GM18508 (cell line): ENCODE data around the gene AFF2.

Source experiments
- ATAC-seq: cut with Tn5 transposase; IDR thresholded peaks from one replicate; pipeline ENCODE4 v1.9.1; 2021; ENCODE audit warnings: moderate number of reproducible peaks; ENCODE audit not compliant: insufficient read depth, unreplicated experiment

AFF2 gene

GRCh38 chrX:148976571-148977400 is 476.4 kb downstream of the AFF2 start:
- no peak for ATAC-seq

GRCh38 chrX:148979786-148980185 is 479.4 kb downstream of the AFF2 start:
- ATAC-seq = no peak

- ATAC-seq = no peak
Measured at GRCh38 chrX:148984238-148984637, 483.8 kb downstream of the AFF2 start.

GRCh38 chrX:148991502-148991901 is 491.1 kb downstream of the AFF2 start:
- no peak for ATAC-seq

- ATAC-seq = no peak
Measured at GRCh38 chrX:148995661-148996060, 495.2 kb downstream of the AFF2 start.

- no peak for ATAC-seq
Measured at GRCh38 chrX:149002320-149002719, 501.9 kb downstream of the AFF2 start.

GRCh38 chrX:149003863-149004660 is 503.6 kb downstream of the AFF2 start:
- no peak for ATAC-seq

GRCh38 chrX:149004936-149005335 is 504.5 kb downstream of the AFF2 start:
- no peak for ATAC-seq

- ATAC-seq = no peak
Measured at GRCh38 chrX:149006235-149006634, 505.8 kb downstream of the AFF2 start.

- no peak for ATAC-seq
Measured at GRCh38 chrX:149007423-149007822, 507.0 kb downstream of the AFF2 start.

GRCh38 chrX:149010013-149010852 is 509.8 kb downstream of the AFF2 start:
- ATAC-seq = no peak

- ATAC-seq = no peak
Measured at GRCh38 chrX:149010853-149011224, 510.4 kb downstream of the AFF2 start.

GRCh38 chrX:149013081-149013480 is 512.7 kb downstream of the AFF2 start:
- no peak for ATAC-seq

- ATAC-seq = no peak
Measured at GRCh38 chrX:149021159-149021558, 520.7 kb downstream of the AFF2 start.

- no peak for ATAC-seq
Measured at GRCh38 chrX:149022485-149022884, 522.1 kb downstream of the AFF2 start.

- no peak for ATAC-seq
Measured at GRCh38 chrX:149032449-149032848, 532.0 kb downstream of the AFF2 start.

- no peak for ATAC-seq
Measured at GRCh38 chrX:149036086-149036485, 535.7 kb downstream of the AFF2 start.

GRCh38 chrX:149037281-149037870 is 537.0 kb downstream of the AFF2 start:
- no peak for ATAC-seq

GRCh38 chrX:149039057-149039456 is 538.6 kb downstream of the AFF2 start:
- ATAC-seq = no peak

GRCh38 chrX:149040873-149041535 is 540.6 kb downstream of the AFF2 start:
- no peak for ATAC-seq
